Measurements from ENCODE around the gene CRYGD. TPM values are rescaled to one million over a fixed set of nuclear protein-coding genes. Genes with fewer than 3 reads are reported as not detected.

Gene CRYGD
- total and polyA plus RNA-seq, 10 donors, result not detected

GRCh38 chr2:208135794-208136715 lies 11.7 kb upstream of the CRYGD start:
- 87 to 94% (median 90%) methylated on average over 11 of the region's 11 CpGs for WGBS, 5 donors
- H3K4me3 ChIP-seq, result no peak overlapping the region
- TF ChIP-seq POLR2A (IDR thresholded peaks at IDR 0.05) (no peak), CTCF (IDR thresholded peaks at IDR 0.05 in 8 of 11, conservative IDR thresholded peaks at IDR 0.05 in 3 of 11) (no peak), POLR2AphosphoS5 (IDR thresholded peaks at IDR 0.05) (no peak)

GRCh38 chr2:208134928-208135586 lies 10.7 kb upstream of the CRYGD start:
- H3K27ac ChIP-seq, result no peak overlapping the region
- peaks cover 0 to 7% (median 0%) of the 10 kb centered on the region in 6 donors for H3K4me1 ChIP-seq
- H3K4me3 ChIP-seq, result no peak overlapping the region
- peaks cover 0 to 10% (median 3%) of the 10 kb centered on the region in 8 donors for H3K9me3 ChIP-seq
- intact Hi-C loops (cut with DNase I; ENCODE audit: low total_unique reads), result no loop called here
- WGBS, 5 donors, result 27 to 41% (median 29%) methylated on average over 7 to 8 of the region's 8 CpGs
- no peaks in the 10 kb centered on the region for H3K36me3 ChIP-seq
- no peak for DNase-seq
- no peaks in the 10 kb centered on the region for H3K27me3 ChIP-seq (replicated peaks in 1 of 7)
- TF ChIP-seq CTCF (IDR thresholded peaks at IDR 0.05 in 8 of 11, conservative IDR thresholded peaks at IDR 0.05 in 3 of 11), result no peak
- no peak for TF ChIP-seq POLR2A (IDR thresholded peaks at IDR 0.05)
- TF ChIP-seq POLR2AphosphoS5 (IDR thresholded peaks at IDR 0.05), result no peak

More at GRCh38 chr2:208135794-208136715, 11.7 kb upstream of the CRYGD start:
- Histone ChIP-seq H3K9me3 (peaks cover 0 to 10% (median 3%) of the 10 kb centered on the region in 8 donors), H3K4me1 (peaks cover 0 to 7% (median 0%) of the 10 kb centered on the region in 6 donors), H3K27me3 (replicated peaks in 1 of 7) (no peaks in the 10 kb centered on the region), H3K36me3 (no peaks in the 10 kb centered on the region), H3K27ac (no peak overlapping the region)
- no peak for DNase-seq
- intact Hi-C loops (cut with DNase I; ENCODE audit: low total_unique reads), result no loop called here

- Histone ChIP-seq H3K4me3 (no peak overlapping the region), H3K4me1 (peaks cover 0 to 7% (median 0%) of the 10 kb centered on the region in 6 donors), H3K27ac (no peak overlapping the region), H3K36me3 (no peaks in the 10 kb centered on the region), H3K9me3 (peaks cover 0 to 4% (median 0%) of the 10 kb centered on the region in 8 donors), H3K27me3 (replicated peaks in 1 of 7) (peaks cover 0 to 11% (median 0%) of the 10 kb centered on the region in 7 donors)
- TF ChIP-seq CTCF (IDR thresholded peaks at IDR 0.05 in 8 of 11, conservative IDR thresholded peaks at IDR 0.05 in 3 of 11), result no peak
- TF ChIP-seq POLR2A (IDR thresholded peaks at IDR 0.05), result no peak
- no peak for TF ChIP-seq POLR2AphosphoS5 (IDR thresholded peaks at IDR 0.05)
- DNase-seq, result no peak
- whole genome bisulfite sequencing, 5 donors, result 86 to 96% (median 93%) methylated on average over 6 of the region's 6 CpGs
- intact Hi-C loops (cut with DNase I; ENCODE audit: low total_unique reads), result no loop called here
Measured at GRCh38 chr2:208130712-208131110, 6.4 kb upstream of the CRYGD start.

All from spleen (tissue), 11 donors.